Immature natural killer cell (primary cell): ENCODE measurements around the gene FTH1. TPM values are rescaled to one million over a fixed set of nuclear protein-coding genes. Genes with fewer than 3 reads are reported as not detected.
A peak's percentile ranks its signal among the peaks of the same experiment; 100 is the strongest.

Experiments
- DNase-seq, 3 donors: peaks; one replicate each; pipeline ENCODE4 v3.0.0; 2022; ENCODE audit warnings: mixed read lengths in 1 of 3
- H3K27ac Mint-ChIP-seq, 6 donors: one replicate each; pipeline ENCODE4 v1.8.0; 2020; ENCODE audit warnings: mixed read lengths in 6 of 6, mild to moderate bottlenecking in 5 of 6, inconsistent platforms in 4 of 6, moderate library complexity in 3 of 6
- H3K27me3 Mint-ChIP-seq, 3 donors: one replicate each; pipeline ENCODE4 v1.8.0; 2020 to 2021; ENCODE audit warnings: low read depth in 3 of 3, mild to moderate bottlenecking in 3 of 3, mixed read lengths in 3 of 3, moderate library complexity in 3 of 3, inconsistent platforms in 1 of 3
- H3K36me3 Mint-ChIP-seq, 3 donors: one replicate each; pipeline ENCODE4 v1.8.0; 2020; ENCODE audit warnings: mixed read lengths in 3 of 3, inconsistent platforms in 2 of 3, mild to moderate bottlenecking in 2 of 3
- H3K4me1 Mint-ChIP-seq, 2 donors: one replicate each; pipeline ENCODE4 v1.8.0; 2020; ENCODE audit warnings: inconsistent platforms in 2 of 2, mild to moderate bottlenecking in 2 of 2, mixed read lengths in 2 of 2, moderate library complexity in 1 of 2
- H3K4me3 Mint-ChIP-seq, 5 donors: one replicate each; pipeline ENCODE4 v1.8.0; 2020; ENCODE audit warnings: mild to moderate bottlenecking in 5 of 5, mixed read lengths in 5 of 5, inconsistent platforms in 3 of 5, moderate library complexity in 3 of 5
- H3K9me3 Mint-ChIP-seq, 6 donors: one replicate each; pipeline ENCODE4 v1.8.0; 2020; ENCODE audit warnings: mild to moderate bottlenecking in 6 of 6, mixed read lengths in 6 of 6, inconsistent platforms in 4 of 6, moderate library complexity in 3 of 6
- polyA plus RNA-seq, 3 donors: library from polyadenylated mRNA; unstranded; fragments of 300-500 nt; fragmentation: Illumina TruSeq; gene quantifications; one replicate each; pipeline ENCODE4 v1.2.3, GENCODE V29; 2021

The FTH1 gene
- polyA plus RNA-seq, 3 donors from 2014 or later, result 1,906 to 2,262 (median 2,182) TPM

- peaks cover 8 to 9% of the 10 kb centered on the region in 2 donors for H3K4me1 Mint-ChIP-seq
- H3K4me3 Mint-ChIP-seq, result peak overlapping the region; percentile 42 to 73 (median 68)
- no peaks in the 10 kb centered on the region for H3K9me3 Mint-ChIP-seq
- H3K27ac Mint-ChIP-seq, result no peak overlapping the region
- no peaks in the 10 kb centered on the region for H3K36me3 Mint-ChIP-seq
- H3K27me3 Mint-ChIP-seq, result peaks cover 17 to 21% (median 17%) of the 10 kb centered on the region in 3 donors
- DNase-seq, result no peak
These were observed 49.0 kb downstream of the FTH1 start for GRCh38 chr11:61918251-61918937.

GRCh38 chr11:61917334-61918109 is 49.9 kb downstream of the FTH1 start, which contains the start of gene RAB3IL1:
RAB3IL1 (minus strand) TSS chr11:61917566; CDS start chr11:61917367, 199 bp downstream.
- Mint-ChIP-seq H3K9me3 (no peaks in the 10 kb centered on the region), H3K4me1 (peaks cover 8 to 9% of the 10 kb centered on the region in 2 donors), H3K27me3 (peaks cover 17 to 22% (median 17%) of the 10 kb centered on the region in 3 donors), H3K4me3 (peak within 1 kb of the TSS; percentile 42 to 73 (median 68)), H3K27ac (no peak within 1 kb of the TSS), H3K36me3 (no peaks in the 10 kb centered on the region)
- DNase-seq, result no peak

GRCh38 chr11:61916737-61917333 is 50.6 kb downstream of the FTH1 start:
- H3K9me3 Mint-ChIP-seq, result no peaks in the 10 kb centered on the region
- H3K27me3 Mint-ChIP-seq, result peaks cover 17 to 23% (median 17%) of the 10 kb centered on the region in 3 donors
- H3K27ac Mint-ChIP-seq, result no peak overlapping the region
- peaks cover 8 to 9% of the 10 kb centered on the region in 2 donors for H3K4me1 Mint-ChIP-seq
- H3K36me3 Mint-ChIP-seq, result no peaks in the 10 kb centered on the region
- H3K4me3 Mint-ChIP-seq, result peak overlapping the region in 4 of 5 donors; percentile 47 to 66 (median 52)
- DNase-seq, result no peak

- Mint-ChIP-seq H3K4me3 (no peak overlapping the region), H3K27me3 (peaks cover 10 to 23% (median 17%) of the 10 kb centered on the region in 3 donors), H3K4me1 (peaks cover 8 to 9% of the 10 kb centered on the region in 2 donors), H3K27ac (no peak overlapping the region), H3K9me3 (no peaks in the 10 kb centered on the region), H3K36me3 (no peaks in the 10 kb centered on the region)
- DNase-seq, result no peak
These were observed 52.8 kb downstream of the FTH1 start for GRCh38 chr11:61914471-61915171.

Other genes with a start within 250 kb of the FTH1 start
- 1 to 10 TPM in 1 of 3 donors, under 1 TPM in 1, not detected in 1; 0.43 to 2.4 TPM for gene MYRF, start 215.0 kb downstream of the FTH1 start, polyA plus RNA-seq
- gene TMEM258, start 175.0 kb downstream of the FTH1 start, polyA plus RNA-seq, result 100 to 1,000 TPM; 160 to 274 (median 225) TPM
- gene FEN1, start 174.7 kb downstream of the FTH1 start, polyA plus RNA-seq, result 10 to 100 TPM; 20.3 to 31.3 (median 24.6) TPM
- gene FADS1, start 150.6 kb downstream of the FTH1 start, polyA plus RNA-seq, result 10 to 100 TPM; 11.5 to 18.7 (median 17.7) TPM
- 10 to 100 TPM; 21.9 to 28.7 (median 22.0) TPM for gene FADS2, start 139.3 kb downstream of the FTH1 start, polyA plus RNA-seq
- gene FADS3, start 76.1 kb downstream of the FTH1 start, polyA plus RNA-seq, result 1 to 10 TPM; 3.2 to 6.2 (median 3.9) TPM
- gene RAB3IL1, start 50.1 kb downstream of the FTH1 start, polyA plus RNA-seq, result not detected
- 1 to 10 TPM in 2 of 3 donors, under 1 TPM in 1; 0.64 to 1.1 (median 1.0) TPM for gene BEST1, start 17.3 kb downstream of the FTH1 start, polyA plus RNA-seq
- gene INCENP, start 156.4 kb upstream of the FTH1 start, polyA plus RNA-seq, result 1 to 10 TPM; 1.9 to 3.1 (median 2.7) TPM
- gene SCGB1D1, start 222.6 kb upstream of the FTH1 start, polyA plus RNA-seq, result not detected
- gene SCGB2A1, start 241.0 kb upstream of the FTH1 start, polyA plus RNA-seq, result not detected